Sigmoid colon (tissue), 7 donors: ENCODE data around the gene DDX60. TPM values are rescaled to one million over a fixed set of nuclear protein-coding genes. Genes with fewer than 3 reads are reported as not detected.

ENCODE experiments used
- DNase-seq: peaks from one replicate; pipeline ENCODE4 v3.0.0-alpha.2; 2019
- H3K27ac ChIP-seq, 4 donors: fragments of 200-600 bp; sonication (generic); one replicate each; pipeline ENCODE4 v1.5.1; 2016 to 2019; ENCODE audit warnings: mild to moderate bottlenecking in 1 of 4
- H3K27me3 ChIP-seq, 3 donors: fragments of 200-600 bp; sonication (generic); one replicate each; pipeline ENCODE4 v1.5.1; 2019; ENCODE audit warnings: mild to moderate bottlenecking in 1 of 3
- H3K36me3 ChIP-seq, 4 donors: fragments of 200-600 bp; sonication (generic); one replicate each; pipeline ENCODE4 v1.5.1; 2016 to 2019
- H3K4me1 ChIP-seq, 4 donors: fragments of 200-600 bp; sonication (generic); one replicate each; pipeline ENCODE4 v1.5.1; 2017 to 2019
- H3K4me3 ChIP-seq, 4 donors: fragments of 200-600 bp; sonication (generic); one replicate each; pipeline ENCODE4 v1.5.1; 2017 to 2019; ENCODE audit warnings: mild to moderate bottlenecking in 2 of 4, moderate library complexity in 1 of 4
- H3K9me3 ChIP-seq, 4 donors: fragments of 200-600 bp in 3 of 4; sonication (generic) in 3 of 4; one replicate each; pipeline versions ENCODE4 v1.5.1 to v1.6.1; 2013 to 2019
- CTCF ChIP-seq, 4 experiments: fragments of 450-650 bp in 3 of 4; fragments of 200-600 bp in 1 of 4; IDR thresholded peaks; one replicate each; pipeline ENCODE4 v1.5.1; 2016 to 2019; ENCODE audit warnings: antibody characterized with exemption in 4 of 4, mild to moderate bottlenecking in 3 of 4, moderate library complexity in 2 of 4
- EP300 ChIP-seq, 4 donors: sonication (generic); formaldehyde crosslinking; IDR thresholded peaks; one replicate each; pipeline ENCODE4 v1.6.1; 2017; ENCODE audit warnings: antibody characterized with exemption in 4 of 4
- POLR2A ChIP-seq, 2 donors: fragments of 450-650 bp; IDR thresholded peaks; one replicate each; pipeline ENCODE4 v1.6.1; 2016; ENCODE audit warnings: antibody characterized with exemption in 2 of 2, mild to moderate bottlenecking in 2 of 2, moderate library complexity in 2 of 2
- POLR2AphosphoS5 ChIP-seq, 4 donors: sonication (generic); formaldehyde crosslinking; IDR thresholded peaks; one replicate each; pipeline ENCODE4 v1.6.1; 2017; ENCODE audit warnings: antibody characterized with exemption in 4 of 4
- WGBS, 2 donors: extraction: QIAGEN DNeasy Blood & Tissue Kit; methylation state at CpG; one replicate each; pipeline ENCODE4 v1.1.7; 2013; 5-methylcytosine and 5-hydroxymethylcytosine counted together
- intact Hi-C: fragments of 100-400 bp; cut with DNase I; formaldehyde crosslinking; loops from one replicate; pipeline ENCODE4 v1.15.1; 2023
- polyA plus RNA-seq, 3 donors: library from polyadenylated mRNA; stranded (reverse); fragments of 200-250 nt; gene quantifications; one replicate each; pipeline ENCODE4 v1.2.3, GENCODE V29; 2013
- total RNA-seq, 4 donors: library from RNA; depleted of rRNA; stranded (reverse); fragments of >200 nt; gene quantifications; one replicate each; pipeline ENCODE4 v1.1.0, GENCODE V29; 2016
- donor health status: healthy with polysubstance abuse.
- donor health status: Bipolar disorder and iron deficiency.
- donor health status: healthy.

Gene DDX60
- total and polyA plus RNA-seq, 7 donors = 7.2 to 98.5 (median 20.0) TPM

GRCh38 chr4:168257768-168258167 lies 60.8 kb downstream of the DDX60 start:
- peaks cover 0 to 3% (median 0%) of the 10 kb centered on the region in 4 donors for H3K9me3 ChIP-seq
- no peak for DNase-seq
- peaks cover 0 to 62% (median 9%) of the 10 kb centered on the region in 4 donors for H3K36me3 ChIP-seq
- no peak overlapping the region for H3K4me3 ChIP-seq
- H3K27me3 ChIP-seq = no peaks in the 10 kb centered on the region
- no peak overlapping the region for H3K27ac ChIP-seq
- 69 to 87% methylated on average over 4 of the region's 4 CpGs for WGBS, 2 donors
- intact Hi-C loops = no loop called here
- H3K4me1 ChIP-seq = no peaks in the 10 kb centered on the region
- no peak for TF ChIP-seq EP300 (IDR thresholded peaks at IDR 0.05)
- TF ChIP-seq POLR2AphosphoS5 (IDR thresholded peaks at IDR 0.05) = no peak
- TF ChIP-seq CTCF (IDR thresholded peaks at IDR 0.05) = no peak
- no peak for TF ChIP-seq POLR2A (IDR thresholded peaks at IDR 0.05)

GRCh38 chr4:168248176-168248710 lies 70.3 kb downstream of the DDX60 start:
- no peak overlapping the region for H3K4me3 ChIP-seq
- intact Hi-C loops = no loop called here
- WGBS, 2 donors = 88 to 91% methylated on average over 3 of the region's 3 CpGs
- TF ChIP-seq POLR2A (IDR thresholded peaks at IDR 0.05) (no peak), POLR2AphosphoS5 (IDR thresholded peaks at IDR 0.05) (no peak), CTCF (IDR thresholded peaks at IDR 0.05) (no peak), EP300 (IDR thresholded peaks at IDR 0.05) (no peak)
- H3K36me3 ChIP-seq = peaks cover 0 to 88% (median 7%) of the 10 kb centered on the region in 4 donors
- peaks cover 0 to 3% (median under 1%) of the 10 kb centered on the region in 4 donors for H3K9me3 ChIP-seq
- H3K27me3 ChIP-seq = no peaks in the 10 kb centered on the region
- H3K4me1 ChIP-seq = no peaks in the 10 kb centered on the region
- no peak for DNase-seq
- no peak overlapping the region for H3K27ac ChIP-seq

GRCh38 chr4:168247603-168248002 lies 70.9 kb downstream of the DDX60 start:
- H3K4me1 ChIP-seq = no peaks in the 10 kb centered on the region
- peaks cover 0 to 83% (median 9%) of the 10 kb centered on the region in 4 donors for H3K36me3 ChIP-seq
- H3K27ac ChIP-seq = no peak overlapping the region
- H3K4me3 ChIP-seq = no peak overlapping the region
- peaks cover 0 to 3% (median 0%) of the 10 kb centered on the region in 4 donors for H3K9me3 ChIP-seq
- 94 to 97% methylated on average over 5 of the region's 5 CpGs for WGBS, 2 donors
- DNase-seq = no peak
- no peaks in the 10 kb centered on the region for H3K27me3 ChIP-seq
- intact Hi-C loops = no loop called here
- TF ChIP-seq POLR2AphosphoS5 (IDR thresholded peaks at IDR 0.05) = no peak
- TF ChIP-seq POLR2A (IDR thresholded peaks at IDR 0.05) = no peak
- TF ChIP-seq EP300 (IDR thresholded peaks at IDR 0.05) = no peak
- no peak for TF ChIP-seq CTCF (IDR thresholded peaks at IDR 0.05)

GRCh38 chr4:168241953-168242352 lies 76.6 kb downstream of the DDX60 start:
- Histone ChIP-seq H3K27ac (no peak overlapping the region), H3K4me1 (no peaks in the 10 kb centered on the region), H3K4me3 (no peak overlapping the region), H3K27me3 (no peaks in the 10 kb centered on the region), H3K36me3 (peaks cover 0 to 44% (median 9%) of the 10 kb centered on the region in 4 donors), H3K9me3 (peaks cover 0 to 8% (median 1%) of the 10 kb centered on the region in 4 donors)
- DNase-seq = no peak
- TF ChIP-seq POLR2AphosphoS5 (IDR thresholded peaks at IDR 0.05) = no peak
- TF ChIP-seq CTCF (IDR thresholded peaks at IDR 0.05) = no peak
- no peak for TF ChIP-seq POLR2A (IDR thresholded peaks at IDR 0.05)
- TF ChIP-seq EP300 (IDR thresholded peaks at IDR 0.05) = no peak
- intact Hi-C loops = no loop called here
- 89 to 96% methylated on average over 3 of the region's 3 CpGs for WGBS, 2 donors

GRCh38 chr4:168240821-168241220 lies 77.7 kb downstream of the DDX60 start:
- H3K4me1 ChIP-seq = no peaks in the 10 kb centered on the region
- peaks cover 0 to 8% (median 1%) of the 10 kb centered on the region in 4 donors for H3K9me3 ChIP-seq
- H3K36me3 ChIP-seq = peaks cover 0 to 40% (median 5%) of the 10 kb centered on the region in 4 donors
- no peak for DNase-seq
- intact Hi-C loops = no loop called here
- no peaks in the 10 kb centered on the region for H3K27me3 ChIP-seq
- TF ChIP-seq EP300 (IDR thresholded peaks at IDR 0.05) = no peak
- no peak for TF ChIP-seq POLR2A (IDR thresholded peaks at IDR 0.05)
- no peak for TF ChIP-seq CTCF (IDR thresholded peaks at IDR 0.05)
- no peak for TF ChIP-seq POLR2AphosphoS5 (IDR thresholded peaks at IDR 0.05)
- H3K4me3 ChIP-seq = no peak overlapping the region
- H3K27ac ChIP-seq = no peak overlapping the region
- 96 to 98% methylated on average over 2 of the region's 2 CpGs for WGBS, 2 donors
